ENCODE results near the gene MYOZ1. TPM values are rescaled to one million over a fixed set of nuclear protein-coding genes. Genes with fewer than 3 reads are reported as not detected.

The MYOZ1 gene
- not detected for total RNA-seq (2021; ENCODE audit: unreplicated experiment)
- not detected in 2 replicates for polyA plus RNA-seq (2012)
- Bru-seq, nascent RNA, result percentile 7 among the genes with signal in this experiment
- not detected for BruChase-seq, experiment 1, labeled RNA remaining after a 6-hour chase
- BruChase-seq, experiment 2, labeled RNA remaining after a 2-hour chase, result percentile 11 among the genes with signal in this experiment
- long read RNA-seq, result 0 reads

GRCh38 chr10:73641328-73642060 is at the start of gene MYOZ1:
MYOZ1 (minus strand) TSS chr10:73641474; CDS start chr10:73640017, 1,457 bp downstream.
- ChIA-PET CTCF (no interaction called here), RAD21 (ENCODE audit: low non-redundant PET in 1 of 2, low total read pairs in 2 of 2, uncharacterized antibody in 2 of 2, unreplicated experiment in 2 of 2) (interaction anchor here in 1 of 2 experiments (1.1 kb wide), 1 partner anchor 112 kb away, joined by 3 read pairs; no protein-coding TSS in a partner anchor), POLR2A (no interaction called here)
- Histone ChIP-seq H3K36me3 (ENCODE audit: control insufficient read depth in 1 of 2, insufficient read depth in 2 of 2, low read length in 2 of 2) (no peaks in the 10 kb centered on the region), H3K9ac (ENCODE audit: low read length) (no peak within 1 kb of the TSS), H3K4me2 (ENCODE audit: low read length) (no peak within 1 kb of the TSS), H3K9me3 (ENCODE audit: control insufficient read depth in 1 of 2, insufficient read depth in 1 of 2, low read depth in 1 of 2, low read length in 2 of 2) (no peaks in the 10 kb centered on the region), H3K27me3 (ENCODE audit: insufficient read depth, low read length) (no peaks in the 10 kb centered on the region), H4K20me1 (ENCODE audit: insufficient read depth) (no peaks in the 10 kb centered on the region), H3K4me3 (replicated peaks in 1 of 2; ENCODE audit: low read depth in 1 of 2, low read length in 2 of 2) (no peak within 1 kb of the TSS), H3K79me2 (ENCODE audit: insufficient read depth, low read length) (no peaks in the 10 kb centered on the region), H2AFZ (ENCODE audit: low read depth, low read length, poor library complexity, severe bottlenecking) (no peak within 1 kb of the TSS), H3K27ac (ENCODE audit: low read depth, low read length) (no peak within 1 kb of the TSS), H3K9me2 (ENCODE audit: insufficient read depth) (no peaks in the 10 kb centered on the region), H3K4me1 (ENCODE audit: control insufficient read depth in 1 of 2, insufficient read depth in 2 of 2, low read length in 2 of 2) (0 out of 4 replicates have a peak, but pooled peaks cover 0 to 4% of the 10 kb centered on the region in 2 experiments)
- intact Hi-C loops (cut with micrococcal nuclease), result loop anchor here (5.0 kb wide), 2 partner anchors 379 to 394 kb away; partner anchors contain the start of gene DNAJC9
- no TSS peak for BruUV-seq (replicated peaks)
- no peak for DNase-seq (ENCODE audit: low read depth, low spot score)
- ATAC-seq, result no peak
- no peak for TF ChIP-seq POLR2AphosphoS5 (IDR thresholded peaks at IDR 0.05; ENCODE audit: low read depth, low read length)
- TF ChIP-seq REST (IDR thresholded peaks at IDR 0.05; ENCODE audit: low read depth), result no peak
- TF ChIP-seq CBX3 (IDR thresholded peaks at IDR 0.05; ENCODE audit: low read depth), result no peak
- no peak for TF ChIP-seq ZBTB33 (IDR thresholded peaks at IDR 0.05; ENCODE audit: extremely low read depth, insufficient replicate concordance, low read length)
- TF ChIP-seq ZNF274 (IDR thresholded peaks at IDR 0.05; ENCODE audit: low read depth, low read length), result no peak
- TF ChIP-seq EGR1 (IDR thresholded peaks at IDR 0.05; ENCODE audit: low read depth), result no peak
- TF ChIP-seq SP1 (IDR thresholded peaks at IDR 0.05; ENCODE audit: low read depth), result no peak
- no peak for TF ChIP-seq SIN3A (IDR thresholded peaks at IDR 0.05; ENCODE audit: low read depth)
- no peak for TF ChIP-seq YY1 (IDR thresholded peaks at IDR 0.05; ENCODE audit: extremely low read depth, insufficient replicate concordance, low read depth, low read length)
- TF ChIP-seq MAX (IDR thresholded peaks at IDR 0.05), result no peak
- TF ChIP-seq SRF (IDR thresholded peaks at IDR 0.05; ENCODE audit: low read depth), result no peak
- no peak for TF ChIP-seq ZFX (IDR thresholded peaks at IDR 0.05)
- TF ChIP-seq EZH2 (IDR thresholded peaks at IDR 0.05), result no peak
- TF ChIP-seq CEBPB (IDR thresholded peaks at IDR 0.05; ENCODE audit: low read depth), result no peak
- no peak for TF ChIP-seq RAD21 (IDR thresholded peaks at IDR 0.05; ENCODE audit: low read depth)
- no peak for TF ChIP-seq TCF7L2 (IDR thresholded peaks at IDR 0.05; ENCODE audit: borderline replicate concordance, extremely low read depth, insufficient read depth, insufficient read length)
